ENCODE data around the gene CBARP.
A peak's percentile ranks its signal among the peaks of the same experiment; 100 is the strongest.

CBARP gene

DNA sequence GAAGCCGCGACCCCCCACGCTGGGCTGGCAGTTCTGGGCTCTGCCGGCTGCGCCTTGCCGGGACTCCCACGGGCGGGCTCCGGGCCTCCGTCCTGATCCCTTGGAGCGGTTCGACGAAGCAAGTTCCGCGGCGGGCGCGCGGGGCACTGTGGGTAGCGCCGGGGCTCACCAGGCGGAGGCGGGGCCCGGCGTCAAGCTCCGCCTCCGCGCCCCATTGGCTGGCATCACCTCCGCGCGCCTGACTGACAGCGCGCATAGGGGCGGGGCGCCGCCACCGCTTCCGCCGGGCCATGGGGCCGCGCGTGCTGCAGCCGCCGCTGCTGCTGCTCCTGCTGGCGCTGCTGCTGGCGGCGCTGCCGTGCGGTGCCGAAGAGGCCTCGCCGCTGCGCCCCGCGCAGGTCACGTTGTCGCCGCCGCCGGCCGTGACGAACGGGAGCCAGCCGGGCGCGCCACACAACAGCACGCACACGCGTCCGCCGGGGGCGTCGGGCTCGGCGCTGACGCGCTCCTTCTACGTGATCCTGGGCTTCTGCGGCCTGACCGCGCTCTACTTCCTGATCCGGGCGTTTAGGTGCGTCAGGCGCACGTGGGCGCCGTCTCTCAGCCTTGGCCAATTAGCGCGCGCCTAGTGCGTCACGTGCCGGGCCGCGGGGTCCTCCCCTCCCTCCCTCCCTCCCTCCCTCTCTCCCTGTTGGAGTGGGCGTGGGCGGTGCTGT, 37.6 kb upstream of the CBARP start, which contains the start of gene FAM174C:
Gene FAM174C (plus strand): TSS at position 271 of the 716 bp plus-strand sequence. CDS start 20 bp downstream, at position 291.
- DNase-seq (ENCODE audit: low read depth in 2 of 2): peak; percentile 94 to 95

DNA sequence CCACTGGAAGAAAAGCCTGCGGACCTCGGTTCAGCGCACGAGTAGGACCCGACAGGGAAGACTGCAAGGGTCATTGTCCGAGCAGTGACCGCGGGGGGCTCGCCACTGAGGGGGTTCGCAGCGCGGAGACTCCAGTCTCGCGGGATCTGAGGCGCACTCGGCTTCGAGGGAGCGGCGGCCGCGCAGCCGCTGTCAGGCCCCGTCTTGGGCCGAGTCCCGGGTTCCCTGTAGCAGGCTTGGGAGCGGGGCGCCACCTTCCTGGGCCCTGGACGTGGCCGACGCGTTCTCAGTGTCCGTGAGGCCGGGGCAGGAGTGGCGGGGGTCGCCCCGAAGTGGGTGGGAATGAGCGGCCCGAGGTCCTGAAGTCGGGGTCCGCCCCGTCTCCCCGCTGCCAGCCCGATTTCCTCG, 37.1 kb upstream of the CBARP start:
- no peak for DNase-seq (ENCODE audit: low read depth in 2 of 2)

DNA sequence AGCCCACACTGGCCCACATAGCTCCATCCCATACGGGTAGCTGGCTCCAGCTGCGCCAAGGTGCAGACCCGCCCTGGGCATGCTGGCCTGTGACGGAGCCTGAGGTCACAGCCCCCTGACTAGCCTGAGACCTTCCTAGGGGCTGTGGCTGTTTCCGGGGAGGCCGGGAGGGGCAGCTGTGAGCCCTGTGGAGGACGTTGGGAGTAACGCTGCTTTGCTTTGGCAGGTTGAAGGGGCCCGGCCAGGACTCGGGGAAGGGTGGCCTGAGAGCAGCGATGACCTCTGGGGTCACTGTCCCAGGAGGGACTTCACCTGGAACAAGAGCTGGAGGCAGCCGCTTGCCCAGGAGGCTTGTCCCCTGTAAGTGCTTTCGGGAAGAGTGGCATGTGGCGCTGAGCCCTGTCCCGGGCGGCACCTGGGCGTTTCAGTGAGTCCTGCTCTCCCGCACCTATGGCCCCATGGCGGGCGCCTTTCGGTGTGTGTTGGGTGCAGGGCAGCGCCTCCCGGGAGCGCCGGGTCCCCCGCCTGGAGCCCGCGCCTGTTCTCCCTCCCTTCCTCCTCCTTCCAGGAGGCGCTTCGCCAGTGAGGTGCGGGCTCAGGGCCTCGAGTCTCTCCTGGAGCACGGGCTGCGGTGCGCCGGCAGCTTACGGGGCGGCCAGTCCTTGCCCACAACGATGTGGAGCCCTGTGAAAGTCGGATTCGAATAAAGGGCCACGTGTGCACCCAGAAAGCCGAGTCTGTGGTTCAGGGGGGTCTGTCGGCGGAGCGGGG, 36.5 kb upstream of the CBARP start:
- no peak for DNase-seq (ENCODE audit: low read depth in 2 of 2)

DNA sequence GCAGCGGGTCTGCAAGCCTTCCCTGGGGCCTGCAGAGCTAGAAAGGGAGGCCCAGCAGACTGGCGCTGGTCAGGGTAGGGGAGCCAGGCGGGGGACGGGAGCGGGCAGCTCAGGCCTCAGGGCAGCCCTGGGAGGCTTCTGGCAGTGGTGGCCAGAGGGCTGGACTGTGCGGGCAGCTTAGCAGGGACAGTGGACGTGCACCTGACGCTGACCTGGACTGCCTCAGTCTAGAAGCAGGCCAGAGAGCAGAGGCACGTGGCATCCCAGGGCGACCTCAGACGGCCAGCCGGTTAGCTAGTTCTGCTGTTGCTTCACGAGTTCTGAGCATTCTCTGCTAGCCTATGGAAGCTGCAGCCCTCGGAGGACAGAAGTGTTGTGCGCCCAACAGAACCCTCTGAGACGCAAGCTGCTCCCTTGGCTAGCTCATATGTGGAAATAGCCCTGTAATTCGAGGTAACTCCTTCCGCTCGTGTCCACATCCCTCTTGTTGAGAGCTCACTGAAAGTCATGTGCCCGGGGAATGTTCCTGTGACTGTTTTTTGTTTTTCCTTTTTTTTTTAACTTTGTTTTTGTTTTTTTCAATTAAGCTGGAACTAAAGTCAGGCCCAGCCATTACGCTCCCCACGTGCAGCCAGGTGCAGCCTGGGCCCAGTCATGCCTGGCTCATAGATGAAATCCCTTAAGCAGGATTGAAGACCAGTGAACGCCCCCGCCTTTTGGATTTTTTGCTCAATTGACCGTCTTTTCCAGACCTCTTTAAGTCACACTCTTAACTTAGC, 35.6 kb upstream of the CBARP start:
- DNase-seq (ENCODE audit: low read depth in 2 of 2): no peak

DNA sequence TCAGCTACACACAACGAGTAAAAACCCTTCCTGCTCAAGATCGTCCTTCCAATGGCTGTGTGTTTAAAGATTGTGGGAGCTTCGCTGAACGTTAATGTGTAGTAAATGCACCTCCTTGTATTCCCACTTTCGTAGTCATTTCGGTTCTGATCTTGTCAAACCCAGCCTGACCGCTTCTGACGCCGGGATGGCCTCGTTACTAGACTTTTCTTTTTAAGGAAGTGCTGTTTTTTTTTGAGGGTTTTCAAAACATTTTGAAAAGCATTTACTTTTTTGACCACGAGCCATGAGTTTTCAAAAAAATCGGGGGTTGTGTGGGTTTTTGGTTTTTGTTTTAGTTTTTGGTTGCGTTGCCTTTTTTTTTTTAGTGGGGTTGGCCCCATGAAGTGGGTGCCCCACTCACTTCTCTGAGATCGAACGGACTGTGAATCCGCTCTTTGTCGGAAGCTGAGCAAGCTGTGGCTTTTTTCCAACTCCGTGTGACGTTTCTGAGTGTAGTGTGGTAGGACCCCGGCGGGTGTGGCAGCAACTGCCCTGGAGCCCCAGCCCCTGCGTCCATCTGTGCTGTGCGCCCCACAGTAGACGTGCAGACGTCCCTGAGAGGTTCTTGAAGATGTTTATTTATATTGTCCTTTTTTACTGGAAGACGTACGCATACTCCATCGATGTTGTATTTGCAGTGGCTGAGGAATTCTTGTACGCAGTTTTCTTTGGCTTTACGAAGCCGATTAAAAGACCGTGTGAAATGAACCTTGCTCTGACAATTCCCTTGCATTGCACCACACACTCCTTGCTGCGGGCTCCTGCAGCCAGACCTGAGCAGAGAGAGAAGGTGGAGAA, 34.8 kb upstream of the CBARP start:
- no peak for DNase-seq (ENCODE audit: low read depth in 2 of 2)

DNA sequence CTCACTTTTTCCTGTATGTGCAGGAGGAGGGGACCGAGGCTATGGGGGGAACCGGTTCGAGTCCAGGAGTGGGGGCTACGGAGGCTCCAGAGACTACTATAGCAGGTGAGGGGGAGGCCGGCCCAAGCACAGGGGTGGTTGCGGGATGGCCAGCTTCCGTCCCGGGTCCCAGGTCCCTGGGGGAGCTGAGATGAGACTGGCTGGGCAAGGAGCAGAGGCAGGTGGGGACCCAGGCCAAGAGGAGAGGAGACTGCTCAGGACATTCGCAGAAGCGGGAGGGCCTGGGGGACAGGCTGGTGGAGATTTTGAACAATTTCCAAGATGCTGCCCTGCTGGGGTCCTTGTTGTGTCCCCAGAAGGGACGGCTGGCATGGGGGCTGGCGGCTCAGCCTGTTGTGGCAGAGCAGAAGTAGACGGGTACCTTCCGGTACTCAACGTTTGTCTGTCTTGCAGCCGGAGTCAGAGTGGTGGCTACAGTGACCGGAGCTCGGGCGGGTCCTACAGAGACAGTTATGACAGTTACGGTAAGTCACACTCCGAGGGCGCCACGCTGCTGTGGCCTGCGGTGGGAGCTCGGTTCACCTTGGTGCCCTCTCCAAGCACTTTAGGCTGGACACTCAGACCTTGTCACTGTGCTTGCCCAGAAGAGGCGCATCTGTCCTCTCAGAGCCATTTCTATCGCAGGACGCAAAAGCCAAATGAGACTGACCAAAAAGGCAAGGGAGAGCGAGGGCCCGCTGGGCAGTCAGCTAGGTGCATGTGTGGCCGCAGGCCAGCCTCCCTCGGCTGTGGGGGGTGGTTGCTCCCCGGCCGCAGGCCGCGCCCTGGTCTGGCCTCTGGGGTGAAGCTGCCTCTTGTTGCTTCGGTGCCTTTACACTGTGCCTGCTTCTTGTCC, 34.0 kb upstream of the CBARP start:
- no peak for DNase-seq (ENCODE audit: low read depth in 2 of 2)

DNA sequence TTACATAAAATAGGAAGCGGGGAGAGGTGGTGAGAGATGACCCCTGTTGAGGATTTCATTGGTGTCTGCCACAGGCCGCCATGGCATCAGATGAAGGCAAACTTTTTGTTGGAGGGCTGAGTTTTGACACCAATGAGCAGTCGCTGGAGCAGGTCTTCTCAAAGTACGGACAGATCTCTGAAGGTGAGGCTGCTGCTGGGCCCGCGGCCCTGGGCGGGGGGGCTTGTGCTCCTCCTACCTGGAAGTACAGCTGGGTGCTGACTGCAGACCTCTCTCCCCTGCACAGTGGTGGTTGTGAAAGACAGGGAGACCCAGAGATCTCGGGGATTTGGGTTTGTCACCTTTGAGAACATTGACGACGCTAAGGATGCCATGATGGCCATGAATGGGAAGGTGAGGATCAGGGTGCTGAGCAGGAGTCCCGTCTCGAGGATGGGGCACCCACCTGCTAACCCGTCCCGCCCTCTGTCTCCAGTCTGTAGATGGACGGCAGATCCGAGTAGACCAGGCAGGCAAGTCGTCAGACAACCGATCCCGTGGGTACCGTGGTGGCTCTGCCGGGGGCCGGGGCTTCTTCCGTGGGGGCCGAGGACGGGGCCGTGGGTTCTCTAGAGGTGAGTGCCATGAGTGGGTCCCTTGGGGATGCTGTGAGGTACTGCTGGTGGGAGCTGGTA, 33.2 kb upstream of the CBARP start:
- no peak for DNase-seq (ENCODE audit: low read depth in 2 of 2)

DNA sequence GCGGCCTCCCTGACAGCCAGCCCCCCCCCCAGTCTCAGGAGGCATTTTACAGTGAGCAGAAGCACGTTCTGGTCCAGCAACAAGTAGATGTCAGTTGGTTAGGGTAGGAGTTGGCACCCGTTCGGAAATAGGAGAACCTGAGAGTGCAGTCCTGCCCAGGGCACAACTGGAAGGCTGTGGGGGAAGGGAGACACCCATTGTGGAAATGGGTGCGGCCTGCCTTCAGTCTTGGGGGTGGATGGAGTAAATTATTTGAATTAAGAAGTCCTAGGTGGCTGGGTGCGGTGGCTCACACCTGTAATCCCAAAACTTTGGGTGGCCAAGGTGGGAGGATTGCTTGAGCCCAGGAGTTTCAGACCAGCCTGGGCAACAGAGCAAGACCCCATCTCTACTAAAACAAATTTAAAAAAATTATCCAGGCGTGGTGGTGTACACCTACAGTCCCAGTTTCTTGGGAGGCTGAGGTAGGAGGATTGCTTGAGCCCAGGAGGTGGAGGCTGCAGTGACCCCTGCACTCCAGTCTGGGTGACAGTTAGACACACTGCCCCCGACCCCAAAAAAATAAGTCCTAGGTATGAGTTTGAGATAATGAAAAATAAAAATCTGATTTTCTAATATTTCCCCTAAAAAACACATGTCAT, 32.5 kb upstream of the CBARP start:
- no peak for DNase-seq (ENCODE audit: low read depth in 2 of 2)

DNA sequence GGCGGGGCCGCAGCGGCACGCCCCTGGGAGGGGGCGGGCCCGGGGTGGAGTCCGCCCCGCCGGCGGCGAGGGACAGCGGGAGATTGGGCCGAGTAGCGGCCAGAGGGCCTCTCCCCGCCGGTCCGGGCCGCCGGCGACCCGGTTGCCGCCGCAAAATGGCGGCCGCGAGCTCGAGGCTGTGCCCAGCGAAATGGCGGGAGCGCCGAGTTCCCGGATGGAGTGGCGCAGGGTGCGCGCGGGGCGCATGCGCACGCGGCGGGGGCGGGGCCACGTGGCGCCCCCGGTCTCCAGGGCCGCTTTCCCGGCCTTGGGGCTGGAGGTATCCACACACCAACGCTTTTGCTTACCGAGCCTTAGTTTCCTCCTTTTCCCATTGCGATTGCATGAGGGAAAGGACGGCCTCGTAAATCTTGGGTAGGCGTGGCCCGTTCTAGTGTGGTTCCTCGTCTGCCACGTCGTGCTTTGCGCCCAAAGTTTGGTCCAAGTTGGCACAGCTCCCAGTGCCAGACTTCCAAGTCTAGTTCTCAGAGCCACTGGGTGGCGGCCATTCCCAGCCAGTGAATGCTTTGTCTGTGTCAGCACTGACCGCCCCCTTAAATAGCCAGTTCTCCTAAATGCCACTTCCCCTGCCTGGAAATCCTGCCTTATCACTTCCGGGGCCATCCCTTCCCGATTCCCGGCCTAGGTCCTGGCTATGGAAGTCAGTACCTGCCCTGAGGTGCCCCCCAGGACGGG, 31.8 kb upstream of the CBARP start:
- DNase-seq (ENCODE audit: low read depth in 2 of 2): peak; percentile 79 to 83

DNA sequence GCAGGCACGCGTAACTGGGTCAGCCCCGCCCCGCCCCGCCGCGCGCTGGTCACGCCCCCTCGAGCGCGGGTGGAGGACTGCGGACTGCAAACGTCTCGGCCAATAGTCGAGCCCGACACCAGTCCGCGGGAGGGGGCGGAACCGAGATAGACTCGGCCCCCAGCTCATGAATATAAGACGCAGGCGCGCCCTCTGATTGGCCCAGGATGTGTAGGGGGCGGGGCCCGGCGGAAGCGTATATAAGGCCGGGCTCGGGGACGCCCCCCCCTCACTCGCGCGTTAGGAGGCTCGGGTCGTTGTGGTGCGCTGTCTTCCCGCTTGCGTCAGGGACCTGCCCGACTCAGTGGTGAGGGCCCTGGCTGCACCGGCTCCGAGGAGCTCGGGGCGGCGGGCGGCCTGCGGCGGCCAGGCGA, 31.3 kb upstream of the CBARP start, which contains the start of gene CIRBP:
Gene CIRBP (plus strand): TSS at position 268 of the 413 bp plus-strand sequence. CDS start 1,602 bp downstream, outside the sequence.
- DNase-seq (ENCODE audit: low read depth in 2 of 2): peak; percentile 99

DNA sequence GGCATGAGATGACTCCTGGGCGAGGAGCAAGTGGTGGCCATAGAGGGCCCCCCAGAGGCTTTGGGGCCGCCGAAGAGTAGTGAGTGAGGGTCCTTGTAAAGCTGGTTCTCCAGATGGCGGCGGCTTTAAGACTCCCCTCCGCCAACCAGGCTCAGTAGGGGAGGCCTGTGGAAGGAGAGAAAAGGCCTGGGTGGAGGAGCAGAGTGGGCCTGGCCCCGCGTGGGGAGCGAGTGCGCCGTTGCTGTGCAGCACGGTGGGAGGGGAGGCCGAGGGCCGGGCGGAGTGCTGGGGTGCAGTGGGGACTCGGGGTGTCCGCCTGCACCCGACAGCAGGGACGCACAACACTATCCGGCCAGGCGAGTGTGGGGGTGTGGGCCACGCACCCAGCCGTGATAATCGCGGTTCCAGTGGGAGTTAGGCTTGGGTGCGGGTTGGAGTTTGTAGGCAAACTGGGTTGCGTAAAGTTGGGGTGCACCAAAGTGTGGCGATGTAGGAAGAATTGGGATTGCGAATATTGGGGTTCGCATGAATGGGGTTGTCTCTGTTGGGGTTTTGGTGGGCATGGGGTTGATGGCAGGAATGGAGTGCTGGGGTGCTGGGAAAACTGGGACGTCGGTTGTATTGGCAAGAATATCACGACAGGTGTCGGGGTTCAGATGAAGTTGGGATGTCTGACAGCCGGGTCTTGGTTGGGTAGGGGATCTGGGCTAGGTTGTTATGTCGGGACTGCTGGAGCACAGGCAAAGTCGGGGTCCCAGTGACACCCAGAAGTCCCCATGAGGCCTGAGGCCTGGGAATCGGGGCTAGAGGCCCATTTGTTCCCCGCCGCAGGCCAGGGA, 30.6 kb upstream of the CBARP start:
- DNase-seq (ENCODE audit: low read depth in 2 of 2): no peak

DNA sequence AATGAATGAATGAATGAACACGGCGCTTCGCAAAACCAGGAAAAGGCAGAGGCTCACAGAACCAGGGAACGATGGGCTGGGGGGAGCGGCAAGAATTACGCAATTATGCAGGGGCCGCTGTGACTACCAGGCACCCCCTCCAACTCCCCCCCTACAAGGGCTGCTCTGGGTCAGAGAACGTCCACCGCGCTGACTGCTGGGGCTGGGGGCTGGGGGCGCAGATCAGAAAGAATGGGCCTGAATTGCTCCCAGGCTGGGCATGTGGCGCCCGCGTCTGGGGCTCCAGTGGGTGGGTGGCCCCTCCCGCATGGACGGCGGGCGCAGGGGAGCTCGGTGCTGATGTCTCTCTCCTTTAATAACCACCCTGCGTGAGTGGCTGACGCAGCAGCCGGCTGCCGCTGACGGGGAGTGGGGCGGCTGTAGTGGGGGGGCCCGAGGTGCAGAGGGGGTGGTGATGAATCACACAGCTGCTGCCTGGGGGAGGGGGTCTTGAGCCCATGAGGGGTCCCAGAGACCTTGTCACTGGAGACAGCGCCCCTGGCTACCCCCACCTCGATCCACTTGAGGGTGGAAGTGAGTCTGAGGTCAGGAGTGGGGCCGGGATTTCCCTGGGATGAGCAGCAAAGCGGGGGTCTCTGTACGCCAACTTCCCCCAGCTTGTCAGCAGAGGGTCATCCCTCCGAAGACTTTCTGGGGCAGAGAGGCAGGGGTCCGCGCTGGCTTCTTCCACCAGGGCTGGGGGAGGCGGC, 29.8 kb upstream of the CBARP start:
- DNase-seq (ENCODE audit: low read depth in 2 of 2): no peak

DNA sequence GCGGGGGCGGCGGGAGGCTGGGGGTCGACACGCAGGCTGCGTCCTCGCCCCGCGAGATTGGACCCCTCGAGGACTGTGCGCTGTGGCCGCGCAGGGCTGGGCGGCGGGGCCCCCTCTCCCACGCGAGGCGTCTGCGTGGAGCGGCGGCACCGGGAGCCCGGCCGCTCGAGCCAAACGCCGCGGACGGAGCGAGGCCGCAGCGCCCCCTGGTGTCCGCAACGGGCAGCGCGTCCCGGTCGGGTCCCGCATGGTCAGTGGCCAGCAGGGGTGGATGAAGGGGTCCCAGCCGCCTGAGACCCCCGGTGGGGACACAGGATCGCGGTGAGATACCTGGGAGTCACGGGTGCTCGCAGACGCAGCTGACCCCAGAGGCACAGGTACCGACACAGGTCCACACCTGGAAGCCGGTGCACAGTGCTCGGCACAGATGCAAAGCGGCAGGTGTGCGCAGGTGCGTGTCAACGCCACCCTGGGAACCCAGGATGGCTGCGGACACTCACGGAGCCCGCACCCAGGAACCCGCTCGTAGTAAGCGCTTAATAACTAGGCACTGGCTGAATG, 29.2 kb upstream of the CBARP start:
- peak in 1 of 2 donors; percentile 55 for DNase-seq (ENCODE audit: low read depth in 2 of 2)

DNA sequence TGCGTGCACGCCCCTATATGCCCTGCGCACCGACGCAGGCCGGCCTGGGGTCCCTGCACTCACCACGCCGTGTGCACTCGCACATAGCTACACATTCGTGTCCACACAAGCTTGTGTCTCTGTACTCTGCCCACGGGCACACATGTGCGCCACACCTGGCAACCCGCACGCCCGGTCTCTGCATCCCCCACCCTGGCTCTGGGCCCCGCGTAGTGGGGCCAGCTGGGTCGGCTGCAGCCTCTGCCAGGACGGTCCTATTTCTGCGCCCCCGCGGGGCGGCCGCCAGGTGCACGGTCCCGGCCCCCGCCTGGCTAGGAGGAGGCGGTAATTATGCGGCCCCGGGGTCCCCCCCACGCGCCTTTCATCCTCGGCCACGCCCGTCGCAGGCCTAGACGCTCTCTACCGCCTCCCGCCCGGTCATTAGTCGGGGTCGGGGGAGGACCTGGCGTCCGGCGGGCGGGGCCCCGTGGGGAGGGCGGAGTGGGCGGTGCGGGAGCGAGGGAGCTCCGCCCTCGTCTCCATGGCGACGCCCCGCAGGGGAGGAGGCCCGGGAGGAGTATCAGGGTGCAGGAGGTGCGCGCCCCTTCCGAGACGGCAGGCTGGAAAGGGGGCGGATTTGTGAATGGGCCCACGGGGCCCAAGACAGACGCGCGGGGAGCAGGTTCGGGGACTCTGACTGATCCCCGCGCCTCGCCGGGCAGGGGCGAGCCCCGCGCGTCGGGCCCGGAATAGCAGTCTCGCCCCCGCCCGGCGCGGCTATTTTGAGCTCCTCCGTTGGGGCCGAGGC, 28.5 kb upstream of the CBARP start:
- peak; percentile 80 for DNase-seq (ENCODE audit: low read depth in 2 of 2)

DNA sequence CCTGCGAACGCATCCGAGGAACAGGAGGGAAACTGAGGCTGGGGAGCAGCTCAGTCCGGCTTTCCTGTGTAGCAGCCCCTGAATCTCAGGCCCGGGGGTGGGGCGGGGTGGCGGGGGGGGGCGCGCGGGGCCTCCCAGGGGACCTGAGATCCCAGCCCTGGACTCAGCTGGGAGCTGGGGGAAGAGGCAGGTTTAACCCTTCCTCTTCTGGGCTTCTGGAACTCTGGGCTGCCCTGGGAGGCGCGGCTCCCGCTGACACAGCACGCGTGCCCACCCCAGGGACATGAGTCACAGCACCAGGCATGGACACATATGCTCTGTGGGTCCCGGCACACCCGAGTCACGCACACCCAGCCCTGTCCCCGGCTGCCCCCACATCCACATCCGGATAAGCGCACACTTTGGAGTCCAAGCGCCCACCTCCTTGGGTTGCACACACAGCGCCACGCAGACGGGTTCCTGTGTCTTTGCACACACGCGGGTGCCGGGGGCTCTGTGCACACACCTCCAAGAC, 27.9 kb upstream of the CBARP start:
- DNase-seq (ENCODE audit: low read depth in 2 of 2): no peak

Data from stimulated activated CD4-positive, alpha-beta T cell treated with anti-CD3 and anti-CD28 coated beads, Interleukin-4, amount 100 ng/mL, for 48 hours (primary cell).